GM12872 (cell line): ENCODE results near the gene DYNC1I1.

Source experiments
- TF ChIP-seq, protein P1 (sequence below): IDR thresholded peaks from 3 replicates; pipeline ENCODE4 v1.5.1; 2011; ENCODE audit warnings: low read depth, mild to moderate bottlenecking, low read length, moderate library complexity; ENCODE audit not compliant: insufficient read depth

The DYNC1I1 gene

DNA sequence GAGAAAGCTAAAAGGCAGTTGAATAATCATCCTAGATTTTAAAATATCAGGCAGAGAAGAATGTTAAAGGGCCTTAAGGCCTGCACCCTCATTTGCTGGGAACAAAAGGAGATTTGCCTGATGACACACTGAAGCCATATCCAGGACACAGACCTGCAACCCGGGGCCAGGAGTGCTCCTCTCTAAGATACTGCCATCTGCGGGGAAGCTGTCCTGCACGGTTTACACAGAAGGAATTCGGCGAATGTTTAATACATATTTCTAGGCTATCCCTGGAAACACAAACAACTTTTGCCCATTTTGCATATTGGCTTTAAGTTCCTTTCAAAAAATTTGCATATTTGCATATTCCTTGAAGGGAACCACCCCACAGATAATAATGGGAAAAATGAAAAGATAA, 52.3 kb downstream of the DYNC1I1 start:
- TF ChIP-seq, protein P1, sequence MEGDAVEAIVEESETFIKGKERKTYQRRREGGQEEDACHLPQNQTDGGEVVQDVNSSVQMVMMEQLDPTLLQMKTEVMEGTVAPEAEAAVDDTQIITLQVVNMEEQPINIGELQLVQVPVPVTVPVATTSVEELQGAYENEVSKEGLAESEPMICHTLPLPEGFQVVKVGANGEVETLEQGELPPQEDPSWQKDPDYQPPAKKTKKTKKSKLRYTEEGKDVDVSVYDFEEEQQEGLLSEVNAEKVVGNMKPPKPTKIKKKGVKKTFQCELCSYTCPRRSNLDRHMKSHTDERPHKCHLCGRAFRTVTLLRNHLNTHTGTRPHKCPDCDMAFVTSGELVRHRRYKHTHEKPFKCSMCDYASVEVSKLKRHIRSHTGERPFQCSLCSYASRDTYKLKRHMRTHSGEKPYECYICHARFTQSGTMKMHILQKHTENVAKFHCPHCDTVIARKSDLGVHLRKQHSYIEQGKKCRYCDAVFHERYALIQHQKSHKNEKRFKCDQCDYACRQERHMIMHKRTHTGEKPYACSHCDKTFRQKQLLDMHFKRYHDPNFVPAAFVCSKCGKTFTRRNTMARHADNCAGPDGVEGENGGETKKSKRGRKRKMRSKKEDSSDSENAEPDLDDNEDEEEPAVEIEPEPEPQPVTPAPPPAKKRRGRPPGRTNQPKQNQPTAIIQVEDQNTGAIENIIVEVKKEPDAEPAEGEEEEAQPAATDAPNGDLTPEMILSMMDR = no peak

DNA sequence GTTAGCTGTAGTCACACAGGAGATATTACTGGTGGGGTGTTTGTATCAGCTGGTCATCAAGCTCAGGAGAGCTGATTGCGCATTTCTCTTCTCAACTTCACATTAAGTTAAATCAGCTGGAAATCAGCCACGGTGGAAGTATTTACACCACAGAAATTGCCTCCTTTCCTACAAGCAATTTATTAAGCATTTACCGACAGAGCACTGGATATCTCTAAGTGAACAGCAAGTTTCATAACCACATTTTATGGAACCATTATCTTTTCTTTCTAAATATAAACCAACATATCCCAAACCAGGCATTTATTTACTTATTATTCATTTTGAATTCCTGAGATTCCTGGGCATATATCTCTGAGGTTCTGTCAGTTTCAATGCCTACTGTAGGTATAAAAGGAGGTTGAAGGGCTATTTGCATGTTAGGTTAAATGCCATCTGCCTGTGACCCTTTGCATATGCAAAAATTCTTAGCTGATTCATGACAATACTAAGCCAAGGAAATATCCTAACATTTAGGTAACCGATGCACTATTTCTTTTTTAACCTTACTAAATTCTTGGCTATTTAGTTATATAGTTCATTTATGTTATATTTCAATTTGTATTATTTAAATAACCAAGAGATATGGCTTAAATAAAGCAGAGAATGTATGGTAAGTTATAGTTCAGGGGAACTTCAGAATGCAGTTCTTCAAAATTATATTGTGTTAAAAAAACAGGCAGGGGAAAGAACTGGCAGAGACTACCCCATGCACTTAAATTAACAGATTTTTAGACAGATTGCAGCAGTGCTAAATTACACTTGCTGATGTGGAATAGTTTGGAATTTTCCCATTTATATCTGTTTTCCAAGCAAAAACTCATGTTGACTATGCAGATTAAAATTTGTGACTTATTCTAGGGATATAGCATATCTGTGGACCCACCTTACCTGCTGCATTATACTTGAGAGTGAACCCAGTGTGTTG, 56.8 kb downstream of the DYNC1I1 start:
- TF ChIP-seq, protein P1 = no peak

DNA sequence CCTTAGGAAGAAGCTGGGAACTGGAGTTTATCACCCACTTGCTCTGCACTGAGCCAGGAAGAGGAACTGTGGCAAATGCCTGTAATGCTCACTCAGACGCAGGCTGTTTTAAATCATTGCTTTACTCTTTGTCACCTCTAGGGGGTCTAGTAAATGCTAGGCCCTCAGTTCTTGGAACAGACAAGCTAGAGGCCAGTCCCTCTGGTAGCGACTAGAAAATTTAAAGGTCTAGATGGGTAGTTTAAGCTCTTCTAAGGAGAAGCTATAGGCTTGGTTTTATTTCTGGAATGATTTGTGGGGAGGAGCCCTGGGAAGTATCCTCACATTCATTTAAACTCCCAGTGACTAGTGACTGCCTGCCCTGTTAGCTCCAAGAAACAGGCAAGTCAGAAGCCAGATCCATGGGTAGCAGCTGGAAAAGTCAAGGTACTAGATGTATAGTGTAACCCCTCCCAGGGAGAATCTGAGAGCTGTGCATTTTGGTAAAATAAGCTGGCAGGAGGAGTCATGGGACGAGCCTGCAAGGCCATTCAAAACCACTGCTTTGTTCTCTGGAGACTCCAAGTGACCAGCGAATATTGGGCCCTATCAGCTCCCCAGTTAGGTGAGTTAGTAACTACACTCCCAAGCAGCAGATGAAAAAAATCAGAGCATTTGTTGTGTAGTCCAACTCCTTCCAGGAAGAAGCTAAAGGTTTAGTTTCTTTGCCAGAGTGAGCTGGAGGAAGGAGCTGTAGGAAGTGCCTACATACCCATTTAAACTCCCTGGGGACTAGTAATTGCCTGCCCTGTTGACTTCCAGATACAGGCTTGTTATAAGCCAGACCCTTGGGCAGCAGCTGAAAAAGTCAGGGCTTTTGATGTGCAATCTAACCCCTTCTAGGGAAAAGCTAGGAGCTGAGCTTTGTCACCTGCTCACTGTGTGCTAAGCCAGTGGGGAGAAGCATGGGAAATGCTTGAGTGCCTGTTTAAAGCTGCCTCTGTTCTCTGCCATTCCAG, 68.9 kb downstream of the DYNC1I1 start:
- TF ChIP-seq, protein P1 = peak; percentile 58; the same call in 2 of the 3 replicates

DNA sequence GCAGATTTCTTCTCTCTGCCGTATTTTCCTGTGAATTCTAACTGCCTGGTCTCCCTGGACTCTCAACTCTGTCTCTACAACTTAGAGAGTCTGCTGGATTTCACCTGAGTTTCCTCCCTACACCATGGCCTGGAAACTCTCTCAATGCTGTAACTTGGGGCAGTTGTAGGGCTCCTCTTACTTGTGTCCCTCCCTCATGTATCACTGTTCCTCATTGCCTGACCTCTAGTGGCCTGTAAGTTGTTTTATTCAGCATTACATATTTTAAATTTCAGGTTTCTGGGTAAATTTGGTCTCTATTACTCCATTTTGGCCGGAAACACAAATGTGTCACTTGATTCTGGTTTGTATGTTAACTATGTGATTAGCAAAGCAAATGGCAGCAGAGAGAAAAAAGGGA, 70.9 kb downstream of the DYNC1I1 start:
- TF ChIP-seq, protein P1 = no peak

DNA sequence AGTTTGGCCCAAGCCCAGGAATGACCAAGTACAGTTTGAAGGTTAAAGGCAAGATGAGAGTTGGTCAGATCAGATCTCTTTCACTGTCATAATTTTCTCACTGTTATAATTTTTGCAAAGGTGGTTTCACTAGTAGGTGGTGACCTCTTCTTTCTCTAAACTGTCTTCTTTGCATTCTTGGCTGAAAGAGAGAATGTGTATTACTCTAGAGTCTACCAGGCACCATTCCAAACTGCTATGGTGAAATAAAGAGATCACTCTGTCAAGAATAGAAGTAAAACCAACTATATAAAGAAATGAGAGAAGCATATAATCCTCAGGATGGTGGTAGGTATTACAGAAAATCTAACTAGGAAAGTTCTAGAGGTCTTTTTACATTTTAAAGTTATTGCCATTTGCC, 72.7 kb downstream of the DYNC1I1 start:
- TF ChIP-seq, protein P1 = no peak

DNA sequence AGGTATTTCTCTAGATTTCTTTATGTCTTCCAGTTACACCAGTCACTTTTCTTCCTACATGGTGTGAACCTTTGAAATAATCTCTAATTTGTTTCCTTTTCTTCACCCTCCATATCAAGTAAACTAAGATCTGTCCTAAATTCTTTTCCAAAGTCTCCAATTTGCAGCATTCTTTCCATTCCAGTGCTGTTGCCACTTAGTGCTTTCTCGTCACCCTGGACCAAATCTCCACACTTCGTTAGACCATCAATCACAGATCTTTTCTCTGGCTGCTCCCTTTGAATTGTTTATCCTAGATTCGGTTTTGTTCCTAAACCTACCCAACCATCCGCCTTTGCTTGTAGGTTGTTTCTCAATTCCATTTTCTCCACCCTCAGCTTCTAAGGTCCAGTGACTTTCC, 74.7 kb downstream of the DYNC1I1 start:
- TF ChIP-seq, protein P1 = no peak

DNA sequence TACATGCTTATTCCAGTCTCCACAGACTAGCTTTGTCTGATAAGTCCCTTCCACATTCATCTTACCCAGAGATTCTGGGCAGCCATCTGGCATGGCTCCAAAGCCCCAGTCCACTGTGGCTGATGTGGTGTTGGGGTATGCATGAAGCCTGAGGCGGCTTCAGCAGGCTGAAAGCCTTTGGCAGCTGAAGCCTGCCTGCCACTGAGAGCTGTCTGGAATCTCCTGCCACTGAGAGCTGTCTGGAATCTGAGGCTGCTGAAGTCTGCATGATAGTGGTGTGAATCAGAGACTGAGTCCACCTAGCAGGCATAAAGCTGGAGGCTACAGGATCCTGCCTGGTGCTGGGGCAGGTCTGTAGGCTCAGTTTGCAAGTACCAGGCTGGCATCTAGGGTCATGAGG, 87.1 kb downstream of the DYNC1I1 start:
- TF ChIP-seq, protein P1 = no peak
